Brain pericyte (primary cell): ENCODE data around the gene PADI2.
"Not testable (repeated sequence)": the region's sequence is repeated elsewhere in the genome, so short reads cannot be mapped to it uniquely, and the experiment has no call there.

Source experiments
- DNase-seq: peaks from one replicate; pipeline ENCODE4 v3.0.0-alpha.2; 2012; ENCODE audit warnings: low read depth, low spot score

PADI2 gene

DNA sequence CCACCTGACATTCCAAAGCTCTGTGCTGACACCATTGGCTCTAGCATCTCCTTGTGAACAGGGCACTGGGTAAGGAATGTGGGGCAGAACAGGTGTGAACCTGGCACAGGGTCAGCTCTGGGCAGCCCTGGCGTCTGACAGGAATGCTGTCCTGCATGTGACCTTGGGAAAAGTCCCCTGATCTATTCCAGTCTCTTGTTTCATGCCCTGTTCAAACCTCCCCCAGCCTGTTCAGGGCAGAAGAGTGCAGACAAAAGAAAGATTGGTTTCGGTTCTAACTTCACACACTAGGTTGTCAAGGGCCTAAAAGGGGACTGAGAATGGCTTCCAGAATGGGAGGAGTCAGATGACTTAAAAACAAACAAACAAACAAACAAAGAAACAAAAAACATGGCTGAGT is 37.8 kb downstream of the PADI2 start:
- DNase-seq: no peak

DNA sequence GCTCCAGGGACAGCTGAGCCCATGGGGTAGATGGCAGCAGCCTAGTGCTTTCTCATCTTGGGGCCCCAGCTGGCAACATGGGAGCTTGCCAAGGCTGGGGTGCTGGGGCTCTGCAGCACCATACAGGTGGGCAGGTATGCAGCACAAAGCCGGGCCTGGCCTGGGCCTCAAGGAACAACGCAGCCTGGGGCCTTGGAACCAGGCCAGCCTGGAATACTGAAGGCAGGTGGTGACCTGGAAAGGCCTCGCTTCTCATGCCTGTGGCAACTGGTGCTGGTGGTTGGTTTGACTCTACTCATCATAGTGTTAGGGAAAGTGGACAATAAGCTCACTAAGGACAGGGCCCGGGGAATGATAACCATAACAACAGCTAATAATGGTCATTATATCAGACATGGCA is 38.4 kb downstream of the PADI2 start:
- DNase-seq: no peak

- no peak for DNase-seq
These were observed 39.0 kb downstream of the PADI2 start for GRCh38 chr1:17080085-17080759.

DNA sequence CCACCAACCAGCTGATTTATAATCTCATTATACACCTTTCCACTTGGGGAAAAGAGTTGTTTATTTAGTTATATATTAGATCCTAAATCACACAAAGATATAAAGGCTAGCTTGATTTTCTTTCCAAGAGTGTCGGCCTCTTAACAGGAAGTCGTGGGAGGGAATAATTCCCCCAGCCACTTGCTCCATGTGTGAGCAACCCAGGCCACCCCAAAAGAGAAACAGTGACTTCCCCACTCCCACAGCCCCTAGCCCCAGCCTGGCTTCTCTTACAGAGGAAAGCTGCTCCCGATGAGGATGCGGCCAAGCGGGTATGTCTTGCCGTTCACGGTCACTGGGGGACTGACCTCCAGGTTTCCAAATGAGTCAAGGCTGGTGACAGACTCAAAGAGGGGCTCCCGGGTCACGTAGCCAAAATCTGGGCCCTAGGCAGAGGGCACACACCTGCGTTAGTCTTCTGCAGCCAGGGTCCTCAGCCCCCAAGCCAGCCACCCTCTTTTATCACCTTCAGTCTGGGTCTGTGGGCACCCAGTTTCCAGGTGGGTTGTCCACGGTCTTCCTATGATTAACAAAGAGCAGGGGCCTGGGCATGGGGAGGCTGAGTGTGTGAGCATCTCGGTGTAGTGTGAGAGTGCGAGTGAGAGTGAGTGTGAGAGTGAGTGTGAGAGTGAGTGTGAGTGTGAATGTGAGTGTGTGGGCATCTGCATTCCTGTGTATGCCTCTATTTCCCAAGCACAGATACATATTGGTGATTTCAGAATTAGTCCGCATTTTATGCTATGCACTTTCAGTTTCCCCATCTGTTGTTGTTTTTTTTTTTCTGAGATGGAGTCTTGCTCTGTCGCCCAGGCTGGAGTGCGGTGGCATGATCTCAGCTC is 40.0 kb downstream of the PADI2 start:
- DNase-seq: no peak

DNA sequence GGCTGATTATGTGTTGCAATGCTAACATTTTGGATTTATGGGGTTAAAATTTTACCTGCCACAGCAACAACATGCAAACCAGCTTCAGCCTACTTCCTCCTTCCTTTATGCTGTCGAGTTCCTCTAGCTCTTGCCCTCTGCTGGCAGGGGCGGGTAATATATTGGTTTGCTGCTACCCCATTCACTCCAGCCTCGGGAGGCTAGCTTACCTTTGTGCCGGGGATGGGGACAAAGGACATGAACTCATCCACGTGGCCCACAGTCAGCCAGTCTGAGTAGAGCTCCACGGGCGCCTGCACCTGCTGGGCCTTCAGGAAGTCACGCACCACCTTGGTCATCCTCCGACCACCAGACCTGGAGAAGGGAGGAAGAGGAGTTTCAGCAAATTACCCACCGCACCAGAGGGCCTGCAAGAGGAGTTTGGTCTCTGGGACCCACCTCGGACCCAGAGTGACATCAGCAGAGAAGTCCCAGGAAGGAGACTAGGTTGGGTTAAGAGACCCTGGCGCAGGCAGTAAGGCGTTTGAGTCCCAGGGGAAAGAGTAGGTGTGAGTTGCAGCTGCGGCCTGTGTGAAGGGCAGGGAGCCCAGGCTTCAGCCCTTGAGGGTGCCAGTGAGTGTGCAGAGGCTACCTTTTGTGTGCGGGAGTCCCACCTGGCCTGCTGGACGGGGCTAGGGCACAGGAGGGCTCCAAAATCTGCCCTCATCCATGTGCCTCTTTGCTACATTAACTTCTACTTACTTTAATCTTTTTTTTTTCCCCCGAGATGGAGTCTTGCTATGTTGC is 43.6 kb downstream of the PADI2 start:
- DNase-seq: no peak

- no peak for DNase-seq
These were observed 47.5 kb downstream of the PADI2 start for GRCh38 chr1:17071794-17072193.

DNA sequence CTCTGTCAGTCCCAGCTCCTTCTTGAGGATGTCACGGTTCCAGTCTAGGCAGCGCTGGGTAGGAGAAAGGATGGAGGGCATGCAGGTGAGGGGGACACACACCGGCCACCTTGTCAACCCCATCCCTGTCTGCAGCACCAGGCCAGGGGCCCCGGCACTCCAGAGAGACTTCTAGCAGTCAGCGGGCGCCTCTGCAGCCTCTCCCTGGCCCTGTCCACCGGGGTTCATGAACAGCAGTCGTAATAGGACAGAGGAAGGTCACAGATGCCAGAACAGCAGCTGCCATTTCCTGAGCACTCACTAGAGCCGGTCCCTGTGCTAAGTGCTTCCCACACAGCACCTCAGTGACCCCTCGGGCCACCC is 49.1 kb downstream of the PADI2 start:
- DNase-seq: no peak

DNA sequence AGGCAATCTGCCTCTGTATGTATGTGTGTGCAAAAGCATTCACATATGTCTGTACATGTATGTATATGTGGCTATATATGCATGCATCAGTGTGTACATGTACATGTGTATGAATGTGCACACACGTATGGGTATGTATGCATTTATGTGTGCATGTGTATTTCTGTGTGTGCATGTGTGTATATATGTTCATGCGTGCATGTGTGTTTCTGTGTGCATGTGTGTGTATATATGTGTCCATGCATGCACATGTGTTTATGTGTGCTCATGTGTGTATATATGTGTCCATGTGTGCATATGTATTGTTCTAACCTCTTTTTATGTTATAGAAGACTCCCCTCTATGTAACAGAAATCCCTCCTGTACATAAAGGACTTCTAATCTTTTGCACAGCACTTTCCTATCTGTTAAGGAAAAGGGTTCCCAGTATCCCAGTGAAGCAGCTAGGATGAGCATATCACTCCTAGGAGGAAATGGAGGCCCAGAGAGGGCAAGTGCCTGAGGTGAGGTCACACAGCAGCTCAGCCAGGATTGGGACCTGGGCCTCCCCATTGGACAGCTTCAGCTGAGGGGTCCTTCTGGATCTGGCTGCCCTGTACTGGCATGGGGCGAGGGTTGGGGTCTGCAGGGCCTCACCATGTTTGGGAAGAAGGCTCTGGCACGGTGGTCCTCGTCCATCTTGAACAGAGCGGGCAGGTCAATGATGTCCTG is 49.6 kb downstream of the PADI2 start:
- no peak for DNase-seq

GRCh38 chr1:17068789-17069188 is 50.5 kb downstream of the PADI2 start:
- no peak for DNase-seq

- DNase-seq: no peak
These were observed 51.6 kb downstream of the PADI2 start for GRCh38 chr1:17067465-17068240.

DNA sequence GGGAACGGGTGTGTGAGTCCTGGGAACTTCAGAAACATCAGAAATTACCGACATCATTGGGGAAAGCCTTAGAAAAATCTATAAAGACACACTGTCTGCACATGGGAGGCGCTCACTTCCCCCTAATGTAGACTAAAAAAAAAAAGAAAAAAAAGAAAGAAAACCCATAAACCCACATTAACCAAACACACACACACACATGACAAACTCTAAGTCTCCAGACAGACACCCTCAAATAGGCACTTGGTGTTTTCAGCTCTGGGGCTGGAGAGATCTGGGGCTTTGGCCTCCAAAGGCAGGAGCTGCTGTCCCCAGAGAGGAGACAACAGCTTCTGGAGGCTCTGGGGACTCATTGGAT is 52.2 kb downstream of the PADI2 start:
- DNase-seq: no peak

- no peak for DNase-seq
These were observed 52.7 kb downstream of the PADI2 start for GRCh38 chr1:17066361-17067068.

- DNase-seq: no peak
These were observed 53.6 kb downstream of the PADI2 start for GRCh38 chr1:17065666-17066065.

- not testable (repeated sequence) for DNase-seq
These were observed 56.5 kb downstream of the PADI2 start for GRCh38 chr1:17062751-17063150.

DNA sequence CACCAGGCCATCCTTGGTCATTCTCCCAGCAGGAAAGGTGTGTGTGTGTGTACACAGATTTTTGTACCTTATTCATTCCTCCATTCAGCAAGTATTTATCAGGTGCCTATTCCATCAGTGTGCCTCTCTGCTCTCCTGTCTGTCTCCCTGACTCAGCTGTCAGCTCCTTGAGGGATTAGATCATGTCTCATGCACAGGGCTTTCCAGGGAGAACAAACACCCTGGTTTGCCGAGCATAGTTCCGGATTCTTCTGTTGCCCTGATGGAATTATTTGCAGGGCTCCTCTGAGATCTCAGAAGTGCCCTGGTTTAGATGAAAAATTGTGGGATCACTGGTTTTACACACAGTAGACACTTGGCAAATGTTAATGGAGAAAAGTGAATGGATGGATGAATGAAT is 57.4 kb downstream of the PADI2 start:
- no peak for DNase-seq

GRCh38 chr1:17061486-17061885 is 57.8 kb downstream of the PADI2 start:
- DNase-seq: no peak

GRCh38 chr1:17060306-17060749 is 58.9 kb downstream of the PADI2 start:
- no peak for DNase-seq

GRCh38 chr1:17059391-17060305 is 59.6 kb downstream of the PADI2 start:
- no peak for DNase-seq

DNA sequence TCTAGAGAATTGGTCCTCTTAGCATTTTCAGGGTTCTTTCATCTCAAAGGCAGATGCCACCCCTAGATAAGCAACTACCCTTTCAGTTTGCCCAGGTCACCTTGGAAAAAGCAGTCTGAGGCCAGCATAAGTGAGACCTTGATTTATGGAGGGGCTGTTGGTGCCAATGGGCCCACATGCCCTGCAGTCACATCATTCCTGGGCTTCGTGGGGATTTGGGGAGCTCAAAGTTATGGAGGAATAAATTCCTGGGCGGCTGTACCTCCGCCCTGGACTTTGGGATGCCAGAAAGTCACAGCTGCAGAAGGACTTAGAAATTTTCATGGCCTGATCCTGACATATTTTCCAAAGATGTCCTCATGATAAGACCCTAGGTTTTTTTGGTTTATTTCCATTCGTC is 62.7 kb downstream of the PADI2 start:
- DNase-seq: no peak
